Stimulated activated CD4-positive, alpha-beta T cell treated with anti-CD3 and anti-CD28 coated beads, Interleukin-1b, Interleukin-23, amount 100 ng/mL, for 24 hours (primary cell): Measurements from ENCODE around the gene YWHAB.

Experiments used
- DNase-seq, 4 experiments: peaks; one replicate each; pipeline ENCODE4 v3.0.0-alpha.2; 2020; ENCODE audit warnings: low read depth in 4 of 4, low spot score in 1 of 4

YWHAB gene

DNA sequence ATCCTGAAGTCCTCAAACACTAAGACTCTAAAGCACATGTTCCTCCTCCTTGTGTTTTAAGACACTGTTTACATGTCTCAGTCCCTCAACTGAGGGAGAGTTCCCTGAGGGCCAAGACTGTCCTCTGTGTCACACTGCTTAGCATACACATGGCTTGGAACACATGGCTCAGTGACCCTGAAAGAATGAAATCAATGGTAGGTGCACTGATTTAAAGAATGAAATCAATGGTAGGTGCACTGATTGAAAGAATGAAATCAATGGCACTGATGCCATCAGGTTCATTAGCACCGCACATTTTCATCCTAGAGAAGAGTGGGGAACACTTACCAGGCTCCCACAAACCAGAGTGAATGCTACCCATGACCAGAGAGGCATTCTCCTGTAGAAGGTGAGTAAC lies 64.9 kb downstream of the YWHAB start:
- DNase-seq: no peak

DNA sequence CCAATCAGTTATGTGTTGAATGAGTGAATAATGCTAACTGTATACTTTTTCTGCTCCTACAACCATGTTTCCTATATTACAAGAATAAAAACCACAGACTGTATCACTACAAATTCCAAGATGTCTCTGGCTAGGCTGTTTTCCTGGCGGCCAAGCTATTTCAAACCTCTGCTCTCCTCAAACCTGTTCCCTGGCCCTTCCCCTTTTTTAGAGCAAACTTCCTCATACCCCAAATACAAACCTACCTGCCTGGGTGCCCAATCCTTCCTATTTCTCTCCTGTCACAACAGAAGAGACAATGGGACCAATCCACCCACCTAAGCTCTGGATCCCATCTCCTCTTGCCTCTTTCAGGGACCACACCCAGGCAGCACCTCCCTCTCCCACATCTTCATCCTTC lies 67.2 kb downstream of the YWHAB start:
- DNase-seq: no peak

DNA sequence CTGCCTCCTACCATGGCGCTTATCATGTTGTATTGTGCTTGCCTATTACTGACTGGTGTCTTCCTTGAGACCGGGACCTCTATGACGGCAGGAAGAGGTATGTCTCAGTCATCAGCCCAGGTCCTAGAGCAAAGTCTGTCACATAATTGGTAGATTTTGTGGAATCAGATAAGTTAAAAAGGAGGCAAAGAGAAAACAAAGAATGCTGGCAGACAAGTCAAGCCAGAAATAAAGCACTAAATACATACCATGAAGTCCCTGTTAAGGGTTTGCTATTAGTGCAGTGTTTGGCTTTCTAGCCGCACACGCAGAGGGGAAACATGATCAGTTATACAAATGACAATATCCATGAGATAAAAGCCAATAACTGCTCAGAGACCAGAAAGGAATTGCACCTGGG lies 68.7 kb downstream of the YWHAB start:
- no peak for DNase-seq

DNA sequence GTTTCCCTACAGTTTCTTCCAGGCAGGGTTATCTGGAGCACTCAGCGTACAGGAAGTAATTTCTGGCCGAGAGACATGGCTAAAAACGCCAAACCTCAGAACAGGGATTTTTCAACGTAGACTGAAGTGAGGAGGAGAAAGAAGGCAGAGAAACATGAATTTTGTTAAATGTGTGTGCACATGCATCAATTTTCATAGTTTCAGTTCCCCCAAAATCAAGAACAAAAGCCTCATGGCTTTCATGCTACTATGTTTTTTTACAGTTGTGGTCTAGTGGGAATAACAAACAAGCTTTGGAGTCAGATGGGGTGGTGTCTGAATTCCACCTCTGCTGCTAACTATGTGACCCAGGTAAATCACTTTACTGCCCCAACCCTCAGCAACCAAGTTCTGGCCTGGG lies 69.8 kb downstream of the YWHAB start:
- no peak for DNase-seq

DNA sequence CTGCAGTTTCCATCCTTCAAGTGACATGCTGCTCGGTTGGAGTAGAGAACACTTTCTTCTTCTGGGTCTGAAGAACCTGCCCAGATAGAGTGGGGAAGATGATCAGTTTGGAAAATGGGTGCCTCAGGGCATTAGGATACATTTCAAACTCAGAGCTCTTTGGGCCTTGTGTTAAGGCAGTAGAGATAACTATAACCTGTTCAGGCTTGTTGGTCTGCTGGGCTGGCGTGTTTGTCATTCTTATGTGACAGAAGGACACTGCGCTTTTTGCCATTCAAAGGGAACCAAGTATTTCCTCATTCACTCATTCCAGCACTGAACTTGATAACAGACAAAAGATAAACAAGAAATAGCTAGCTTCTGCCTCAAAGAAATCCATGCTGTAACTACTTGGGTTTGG lies 70.9 kb downstream of the YWHAB start:
- DNase-seq: no peak
